ENCODE results near the gene LRRC42.

DNA sequence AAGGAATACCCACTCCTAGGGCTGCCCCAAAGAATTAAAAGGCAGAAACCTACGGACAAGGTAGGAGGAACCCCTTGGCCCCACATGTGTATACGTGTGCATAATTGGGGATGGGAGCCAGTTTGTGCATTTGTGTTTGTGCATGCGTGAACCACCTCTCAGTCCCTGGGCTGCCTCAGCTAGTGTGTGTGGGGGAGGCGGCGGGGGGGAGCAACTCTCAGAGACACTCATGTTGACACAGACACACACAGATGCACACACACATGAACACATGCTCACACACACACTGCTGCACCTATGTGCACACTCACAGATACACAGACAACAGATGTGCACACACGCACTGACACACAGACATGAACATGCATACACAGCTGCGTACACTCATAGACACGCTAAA lies 66.7 kb downstream of the LRRC42 start:
- TF ChIP-seq POLR2A (IDR thresholded peaks at IDR 0.05; ENCODE audit: low read depth, low read length) (no peak), POLR2AphosphoS5 (IDR thresholded peaks at IDR 0.05; ENCODE audit: low read depth, low read length) (no peak), PAX5 (IDR thresholded peaks at IDR 0.05; ENCODE audit: insufficient read depth, low read length, severe bottlenecking) (no peak), TAF1 (IDR thresholded peaks at IDR 0.05; ENCODE audit: low read depth, low read length) (no peak)
